Measurements from ENCODE around the gene OGFOD2. TPM values are rescaled to one million over a fixed set of nuclear protein-coding genes. Genes with fewer than 3 reads are reported as not detected.
"Not testable (repeated sequence)": the region's sequence is repeated elsewhere in the genome, so short reads cannot be mapped to it uniquely, and the experiment has no call there.

The OGFOD2 gene
- total RNA-seq, 1 donor from 2014 or later = 22.8 TPM

DNA sequence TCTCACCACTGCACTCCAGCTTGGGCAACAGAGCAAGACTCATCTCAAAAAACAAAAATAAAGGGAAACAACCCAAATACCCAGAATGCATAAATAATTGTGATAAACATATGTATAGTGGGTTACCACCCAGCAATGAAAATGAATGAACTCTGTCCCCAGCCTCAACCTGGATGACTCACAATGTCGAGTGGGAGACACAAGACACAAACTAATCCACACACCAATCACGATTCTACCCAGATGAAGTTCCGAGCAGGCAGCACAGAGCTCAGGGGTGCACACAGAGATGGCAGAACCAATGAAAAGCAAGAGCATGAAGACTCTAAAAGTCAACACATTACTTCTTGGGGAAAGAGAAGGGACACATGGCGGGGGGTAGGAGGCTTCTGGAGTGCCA lies 35.9 kb upstream of the OGFOD2 start:
- CTCF ChIA-PET = no interaction called here
- Mint-ChIP-seq H3K27ac (no peak overlapping the region), H3K4me3 (no peak overlapping the region), H3K36me3 (ENCODE audit: low read depth) (no peaks in the 10 kb centered on the region), H3K9me3 (no peaks in the 10 kb centered on the region), H3K4me1 (peaks cover 25% of the 10 kb centered on the region), H3K27me3 (no peaks in the 10 kb centered on the region)
- intact Hi-C loops (cut with micrococcal nuclease) = no loop called here
- POLR2A ChIA-PET = interaction anchor here (0.6 to 1.0 kb wide), 2 partner anchors 65 to 99 kb away, joined by 3 to 5 read pairs; no protein-coding TSS in a partner anchor
- DNase-seq (no peak), ATAC-seq (ENCODE audit: low read depth) (no peak)
- TF ChIP-seq, protein P1, sequence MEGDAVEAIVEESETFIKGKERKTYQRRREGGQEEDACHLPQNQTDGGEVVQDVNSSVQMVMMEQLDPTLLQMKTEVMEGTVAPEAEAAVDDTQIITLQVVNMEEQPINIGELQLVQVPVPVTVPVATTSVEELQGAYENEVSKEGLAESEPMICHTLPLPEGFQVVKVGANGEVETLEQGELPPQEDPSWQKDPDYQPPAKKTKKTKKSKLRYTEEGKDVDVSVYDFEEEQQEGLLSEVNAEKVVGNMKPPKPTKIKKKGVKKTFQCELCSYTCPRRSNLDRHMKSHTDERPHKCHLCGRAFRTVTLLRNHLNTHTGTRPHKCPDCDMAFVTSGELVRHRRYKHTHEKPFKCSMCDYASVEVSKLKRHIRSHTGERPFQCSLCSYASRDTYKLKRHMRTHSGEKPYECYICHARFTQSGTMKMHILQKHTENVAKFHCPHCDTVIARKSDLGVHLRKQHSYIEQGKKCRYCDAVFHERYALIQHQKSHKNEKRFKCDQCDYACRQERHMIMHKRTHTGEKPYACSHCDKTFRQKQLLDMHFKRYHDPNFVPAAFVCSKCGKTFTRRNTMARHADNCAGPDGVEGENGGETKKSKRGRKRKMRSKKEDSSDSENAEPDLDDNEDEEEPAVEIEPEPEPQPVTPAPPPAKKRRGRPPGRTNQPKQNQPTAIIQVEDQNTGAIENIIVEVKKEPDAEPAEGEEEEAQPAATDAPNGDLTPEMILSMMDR (IDR thresholded peaks at IDR 0.05) = no peak

DNA sequence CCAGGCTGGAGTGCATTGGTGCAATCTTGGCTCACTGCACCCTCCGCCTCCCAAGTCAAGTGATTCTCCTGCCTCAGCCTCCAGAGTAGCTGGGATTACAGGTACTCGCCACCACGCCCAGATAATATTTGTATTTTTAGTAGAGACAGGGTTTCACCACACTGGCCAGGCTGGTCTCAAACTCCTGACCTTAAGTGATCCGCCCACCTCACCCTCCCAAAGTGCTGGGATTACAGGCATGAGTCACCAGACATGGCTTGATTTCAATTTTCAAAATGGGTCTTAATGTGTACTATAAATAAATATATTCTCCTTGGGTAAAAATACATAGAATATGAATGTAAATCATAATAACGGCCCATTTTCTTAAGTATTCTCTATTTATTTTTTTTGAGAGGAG lies 33.7 kb upstream of the OGFOD2 start:
- H3K27ac Mint-ChIP-seq; intact Hi-C loops (cut with micrococcal nuclease); POLR2A ChIA-PET; CTCF ChIA-PET; H3K36me3 Mint-ChIP-seq (ENCODE audit: low read depth); H3K27me3 Mint-ChIP-seq; DNase-seq; H3K4me3 Mint-ChIP-seq; ATAC-seq (ENCODE audit: low read depth); H3K9me3 Mint-ChIP-seq: not testable (repeated sequence)
- H3K4me1 Mint-ChIP-seq = peaks cover 24% of the 10 kb centered on the region

DNA sequence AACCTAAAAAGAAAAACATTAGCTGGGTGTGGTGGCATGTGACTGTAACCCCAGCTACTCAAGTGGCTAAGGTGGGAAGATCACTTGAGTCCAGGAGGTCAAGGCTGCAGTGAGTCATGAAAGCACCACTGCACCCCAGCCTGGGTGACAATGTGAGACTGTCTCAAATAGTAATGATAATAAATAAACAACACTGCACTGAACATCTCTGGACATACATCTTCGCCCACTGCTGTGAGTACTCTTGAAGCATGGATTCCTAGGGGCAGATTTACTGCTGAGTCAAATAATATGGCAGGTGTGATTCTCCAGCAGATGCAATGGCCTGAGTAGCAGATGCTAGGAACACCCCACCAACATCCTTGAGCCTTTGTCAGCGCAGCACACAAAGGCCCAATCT lies 32.4 kb upstream of the OGFOD2 start:
- H3K9me3 Mint-ChIP-seq = no peaks in the 10 kb centered on the region
- TF ChIP-seq, protein P1 (IDR thresholded peaks at IDR 0.05) = no peak
- POLR2A ChIA-PET = interaction anchor here (0.5 kb wide), 1 partner anchor 32 kb away, joined by 3 read pairs; no protein-coding TSS in a partner anchor
- CTCF ChIA-PET = no interaction called here
- no peak overlapping the region for H3K4me3 Mint-ChIP-seq
- no peak overlapping the region for H3K27ac Mint-ChIP-seq
- no peaks in the 10 kb centered on the region for H3K36me3 Mint-ChIP-seq (ENCODE audit: low read depth)
- no peaks in the 10 kb centered on the region for H3K27me3 Mint-ChIP-seq
- intact Hi-C loops (cut with micrococcal nuclease) = no loop called here
- no peak for DNase-seq
- ATAC-seq (ENCODE audit: low read depth) = no peak
- peaks cover 37% of the 10 kb centered on the region for H3K4me1 Mint-ChIP-seq

DNA sequence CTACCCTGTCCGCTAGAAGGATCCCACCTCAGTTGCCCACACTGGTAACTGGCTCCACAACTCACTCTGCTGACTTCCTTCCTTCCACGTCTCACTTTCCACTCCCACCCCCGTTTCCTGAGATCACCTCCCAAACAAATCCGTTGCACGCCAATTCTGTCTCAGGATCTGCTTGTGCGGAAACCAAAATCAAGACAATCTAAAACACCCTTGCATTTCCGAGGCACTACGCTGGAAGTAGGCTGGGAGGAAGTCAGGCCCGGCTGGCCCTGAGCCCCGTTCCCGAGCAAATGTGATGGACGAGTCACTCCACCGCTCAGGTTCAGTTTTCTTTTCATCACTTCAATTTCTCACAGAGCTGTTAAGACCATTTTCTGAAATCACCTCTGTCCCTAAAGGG lies 31.8 kb upstream of the OGFOD2 start:
- DNase-seq (no peak), ATAC-seq (ENCODE audit: low read depth) (no peak)
- intact Hi-C loops (cut with micrococcal nuclease) = no loop called here
- Mint-ChIP-seq H3K4me3 (no peak overlapping the region), H3K27me3 (no peaks in the 10 kb centered on the region), H3K9me3 (no peaks in the 10 kb centered on the region), H3K27ac (no peak overlapping the region), H3K4me1 (peaks cover 41% of the 10 kb centered on the region), H3K36me3 (ENCODE audit: low read depth) (no peaks in the 10 kb centered on the region)
- ChIA-PET POLR2A (interaction anchor here (0.5 kb wide), 1 partner anchor 32 kb away, joined by 3 read pairs; no protein-coding TSS in a partner anchor), CTCF (no interaction called here)
- TF ChIP-seq, protein P1 (IDR thresholded peaks at IDR 0.05) = no peak

DNA sequence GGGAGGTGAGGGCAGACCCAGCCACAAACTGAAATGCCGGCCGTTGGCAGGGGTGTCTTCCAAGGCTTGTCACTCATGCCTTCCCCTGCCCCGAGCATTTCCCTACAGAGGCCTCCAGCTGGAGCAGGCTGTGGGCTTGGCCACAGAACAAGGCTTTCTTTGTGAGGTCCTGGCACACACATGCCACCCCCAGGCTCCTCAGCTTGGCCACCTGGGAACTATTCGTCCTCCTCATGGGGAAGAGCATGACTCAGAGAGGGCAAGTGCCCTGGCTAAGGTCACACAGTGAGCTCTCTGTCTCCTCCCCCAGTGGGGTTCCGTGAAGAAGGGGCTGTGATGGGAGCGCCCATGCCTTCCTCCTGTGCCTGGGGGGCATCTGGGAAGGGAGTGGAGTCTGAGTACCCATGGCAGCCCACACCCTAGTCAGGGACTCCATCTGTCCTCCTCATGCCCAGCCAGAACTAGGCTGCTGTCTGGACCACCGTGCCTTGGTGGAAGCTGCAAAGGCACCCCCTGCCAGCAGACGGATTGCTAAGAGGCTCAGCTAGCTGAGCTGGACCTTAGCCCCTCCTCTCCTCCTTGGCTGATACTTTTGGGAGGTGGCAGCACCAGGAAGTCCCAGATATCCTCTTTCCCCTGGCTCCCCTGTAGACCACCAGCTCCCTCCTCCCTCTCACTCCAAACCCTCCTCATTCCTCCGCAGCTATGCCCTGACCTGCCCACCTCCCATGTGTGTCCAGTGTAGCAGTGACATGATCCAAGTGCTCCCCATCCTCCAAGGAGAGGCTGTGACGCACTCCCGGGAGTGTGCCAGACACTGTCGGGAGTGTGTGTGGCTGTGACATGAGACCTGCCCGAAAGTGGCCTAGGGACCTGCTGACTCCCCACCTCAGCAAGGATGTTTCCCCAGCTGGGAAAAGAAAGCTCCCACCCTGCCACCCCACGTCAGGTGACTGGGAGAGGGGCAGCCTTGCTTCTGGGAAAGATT lies 30.1 kb upstream of the OGFOD2 start:
- intact Hi-C loops (cut with micrococcal nuclease) = no loop called here
- no peak for DNase-seq
- Mint-ChIP-seq H3K9me3 (no peaks in the 10 kb centered on the region), H3K27me3 (no peaks in the 10 kb centered on the region), H3K27ac (no peak overlapping the region), H3K4me1 (peaks cover 44% of the 10 kb centered on the region), H3K4me3 (no peak overlapping the region), H3K36me3 (ENCODE audit: low read depth) (no peaks in the 10 kb centered on the region)
- POLR2A ChIA-PET = interaction anchor here (6.7 kb wide), 1 partner anchor 48 kb away, joined by 47 read pairs; the partner anchor contains the start of gene VPS37B
- ATAC-seq (ENCODE audit: low read depth) = no peak
- CTCF ChIA-PET = interaction anchor here (1.4 to 2.0 kb wide), 2 partner anchors 18 to 84 kb away, joined by 4 to 6 read pairs; no protein-coding TSS in a partner anchor
- TF ChIP-seq, protein P1 (IDR thresholded peaks at IDR 0.05) = no peak

All from activated B cell treated with CpG ODN at 0.5 μM for 24 hours (primary cell).